NCI-H187 treated with DMSO at 0.1 percent for 48 hours (cell line): ENCODE results near the gene PPP3R1.
"Not testable (repeated sequence)": the region's sequence is repeated elsewhere in the genome, so short reads cannot be mapped to it uniquely, and the experiment has no call there.

ENCODE experiments used
- DNase-seq: peaks from one replicate; lab custom pipeline; 2025; lab: John Stamatoyannopoulos, UW

The PPP3R1 gene

GRCh38 chr2:68187329-68187728, 65.0 kb downstream of the PPP3R1 start:
- DNase-seq, result no peak

DNA sequence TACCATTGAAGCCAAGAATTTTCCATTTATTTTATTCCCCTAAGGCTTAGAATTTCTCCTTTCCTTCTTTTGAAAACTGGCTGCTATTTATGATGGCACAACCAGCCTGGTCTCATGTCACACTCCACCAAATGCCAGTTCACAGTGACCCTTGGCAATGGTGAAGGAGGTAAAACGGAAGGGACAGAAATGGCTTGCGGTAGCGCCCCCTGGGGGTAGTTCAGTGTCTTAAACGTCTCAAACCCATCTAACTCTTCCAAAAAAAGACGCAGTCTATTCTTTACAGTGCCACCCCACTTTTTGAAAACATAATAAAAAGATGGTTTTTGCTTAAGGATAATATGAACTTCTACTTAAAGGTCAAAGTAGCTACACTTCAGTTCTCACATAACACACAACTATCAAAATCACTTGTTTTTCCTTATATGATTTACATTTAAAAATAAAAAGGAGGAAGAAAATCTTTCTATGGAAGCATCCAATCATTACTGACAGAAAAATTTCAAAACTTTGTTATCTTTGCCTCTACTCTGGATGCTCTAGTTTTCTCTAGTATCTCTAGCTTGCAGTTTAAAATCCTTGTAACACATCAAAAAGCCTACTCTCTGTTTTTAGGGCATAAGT, 66.7 kb downstream of the PPP3R1 start:
- no peak for DNase-seq

GRCh38 chr2:68182902-68183301, 69.4 kb downstream of the PPP3R1 start:
- no peak for DNase-seq

GRCh38 chr2:68178954-68179627, 73.2 kb downstream of the PPP3R1 start:
- no peak for DNase-seq

DNA sequence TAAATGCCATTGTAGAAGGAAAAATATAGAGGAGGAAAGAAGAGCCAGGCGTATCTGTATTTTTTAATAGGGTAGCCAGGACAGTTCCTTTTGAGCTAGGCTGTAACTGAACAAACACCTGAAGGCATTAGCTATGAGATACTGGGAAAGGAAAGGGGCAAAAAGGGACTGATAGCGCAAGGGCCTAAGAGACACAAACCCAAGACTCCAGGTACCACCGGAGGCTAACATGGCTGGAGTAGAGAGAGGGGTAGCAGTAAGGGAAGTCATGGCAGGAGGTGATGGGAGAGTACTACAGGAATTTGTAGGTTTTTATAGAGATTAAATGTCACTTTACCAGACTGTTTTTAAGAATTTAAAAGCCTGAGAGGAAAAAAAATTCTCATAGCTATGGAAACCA, 73.9 kb downstream of the PPP3R1 start:
- no peak for DNase-seq

- no peak for DNase-seq
Measured at GRCh38 chr2:68177541-68177940, 74.8 kb downstream of the PPP3R1 start.

GRCh38 chr2:68176657-68177056, 75.7 kb downstream of the PPP3R1 start:
- DNase-seq, result no peak

DNA sequence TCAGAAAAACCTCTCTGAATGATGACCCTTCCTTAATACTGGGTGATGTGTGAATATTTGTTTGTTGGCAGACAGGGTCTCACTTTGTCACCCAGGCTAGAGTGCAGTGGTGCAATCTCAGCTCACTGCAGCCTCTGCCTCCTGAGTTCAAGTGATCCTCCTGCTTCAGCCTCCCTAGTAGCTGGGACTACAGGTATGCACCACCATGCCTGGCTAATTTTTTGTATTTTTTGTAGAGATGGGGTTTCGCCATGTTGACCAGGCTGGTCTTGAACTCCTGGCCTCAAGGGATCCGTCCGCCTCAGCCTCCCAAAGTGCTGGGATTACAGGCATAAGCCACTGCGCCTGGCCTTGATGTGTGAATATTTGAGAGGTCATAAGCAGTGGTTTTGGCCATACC, 77.1 kb downstream of the PPP3R1 start:
- not testable (repeated sequence) for DNase-seq

DNA sequence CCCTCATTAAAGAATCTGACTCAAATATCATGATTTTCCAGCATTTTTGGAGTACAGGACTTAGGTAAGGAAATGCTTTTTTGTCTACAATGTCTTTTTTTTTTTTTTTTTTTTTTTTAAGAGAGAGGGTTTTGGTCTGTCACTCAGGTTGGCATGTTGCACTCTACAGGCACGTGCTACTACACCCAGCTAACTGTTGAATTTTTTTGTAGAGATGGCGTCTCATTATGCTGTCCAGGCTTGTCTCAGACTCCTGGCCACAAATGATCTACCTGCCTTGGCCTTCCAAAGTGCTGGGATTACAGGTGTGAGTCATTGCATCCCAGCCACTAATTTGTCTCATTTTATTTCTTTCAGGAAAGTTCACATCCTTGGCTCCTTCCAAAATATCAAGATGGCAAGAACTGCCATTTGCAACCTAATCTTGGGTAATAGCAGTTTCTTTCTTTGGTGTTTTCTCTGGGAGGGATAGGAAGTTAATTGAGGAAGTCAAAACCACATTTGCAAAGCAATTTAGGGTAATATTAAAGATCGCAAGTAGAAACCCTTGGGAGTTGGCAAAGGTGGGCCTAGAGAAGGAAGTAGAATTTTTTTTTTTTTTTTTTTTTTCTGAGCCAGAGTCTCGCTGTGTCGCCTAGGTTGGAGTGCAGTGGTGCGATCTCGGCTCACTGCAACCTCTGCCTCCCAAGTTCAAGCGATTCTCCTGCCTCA, 79.2 kb downstream of the PPP3R1 start:
- DNase-seq, result no peak

- DNase-seq, result no peak
Measured at GRCh38 chr2:68172521-68172920, 79.8 kb downstream of the PPP3R1 start.

DNA sequence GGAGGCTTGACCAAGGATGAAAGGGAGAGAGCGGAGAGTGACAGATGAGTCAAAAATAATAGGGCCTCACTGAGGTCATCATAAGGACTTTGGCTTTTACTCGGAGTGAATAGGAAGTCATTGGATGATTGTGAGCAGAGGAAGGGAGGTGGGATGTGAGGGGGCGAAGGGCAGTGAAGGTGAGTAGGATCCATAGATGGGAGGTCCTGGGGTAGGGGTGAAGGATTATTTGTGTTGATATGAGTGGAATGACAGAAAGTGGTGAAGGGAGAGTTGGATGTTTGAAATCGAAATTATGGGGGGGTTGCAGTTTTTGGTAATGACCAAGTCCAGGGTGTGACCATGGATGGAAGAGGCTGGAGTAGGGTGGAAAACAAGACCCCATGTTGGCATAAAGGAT, 80.6 kb downstream of the PPP3R1 start:
- DNase-seq, result no peak

- no peak for DNase-seq
Measured at GRCh38 chr2:68171146-68171545, 81.2 kb downstream of the PPP3R1 start.

DNA sequence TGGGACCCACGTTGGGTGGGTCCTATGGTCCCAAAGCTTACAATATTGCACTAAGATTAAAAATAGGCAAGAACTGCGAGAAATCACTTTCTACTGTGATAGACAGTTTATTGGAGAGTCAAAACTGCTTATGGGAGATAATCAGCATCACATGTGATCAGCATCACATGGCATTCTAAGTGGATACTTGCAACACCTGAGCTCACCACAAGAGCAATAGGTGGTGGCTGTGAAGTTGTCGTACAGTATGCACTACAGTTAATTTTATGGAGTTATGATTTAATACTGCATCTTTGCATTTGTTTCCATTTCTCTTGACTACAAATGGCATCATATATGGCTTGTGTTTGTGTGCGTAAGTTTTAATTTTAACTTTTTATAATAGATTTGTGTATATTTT, 83.0 kb downstream of the PPP3R1 start:
- no peak for DNase-seq

DNA sequence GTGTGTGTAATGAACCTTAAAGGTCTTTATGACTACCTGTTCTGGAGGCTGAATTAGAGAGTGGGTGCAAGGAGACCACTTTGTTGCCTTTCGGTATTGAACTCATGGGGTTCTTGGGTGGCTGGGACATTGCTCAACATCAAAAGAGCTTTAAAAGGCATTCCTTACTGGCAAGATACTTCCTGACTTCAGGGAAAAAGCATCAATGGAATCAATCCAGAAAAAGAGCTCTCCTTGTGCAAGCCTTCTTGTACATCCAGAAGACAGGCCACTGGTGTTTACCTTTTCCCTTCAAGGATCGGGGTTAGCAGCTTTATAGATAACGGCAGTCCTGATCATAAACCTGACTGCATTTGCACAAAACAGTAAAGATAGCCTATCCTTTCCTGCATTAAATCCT, 85.1 kb downstream of the PPP3R1 start:
- no peak for DNase-seq

GRCh38 chr2:68163641-68164040, 88.7 kb downstream of the PPP3R1 start:
- no peak for DNase-seq

- no peak for DNase-seq
Measured at GRCh38 chr2:68158134-68158447, 94.2 kb downstream of the PPP3R1 start.

DNA sequence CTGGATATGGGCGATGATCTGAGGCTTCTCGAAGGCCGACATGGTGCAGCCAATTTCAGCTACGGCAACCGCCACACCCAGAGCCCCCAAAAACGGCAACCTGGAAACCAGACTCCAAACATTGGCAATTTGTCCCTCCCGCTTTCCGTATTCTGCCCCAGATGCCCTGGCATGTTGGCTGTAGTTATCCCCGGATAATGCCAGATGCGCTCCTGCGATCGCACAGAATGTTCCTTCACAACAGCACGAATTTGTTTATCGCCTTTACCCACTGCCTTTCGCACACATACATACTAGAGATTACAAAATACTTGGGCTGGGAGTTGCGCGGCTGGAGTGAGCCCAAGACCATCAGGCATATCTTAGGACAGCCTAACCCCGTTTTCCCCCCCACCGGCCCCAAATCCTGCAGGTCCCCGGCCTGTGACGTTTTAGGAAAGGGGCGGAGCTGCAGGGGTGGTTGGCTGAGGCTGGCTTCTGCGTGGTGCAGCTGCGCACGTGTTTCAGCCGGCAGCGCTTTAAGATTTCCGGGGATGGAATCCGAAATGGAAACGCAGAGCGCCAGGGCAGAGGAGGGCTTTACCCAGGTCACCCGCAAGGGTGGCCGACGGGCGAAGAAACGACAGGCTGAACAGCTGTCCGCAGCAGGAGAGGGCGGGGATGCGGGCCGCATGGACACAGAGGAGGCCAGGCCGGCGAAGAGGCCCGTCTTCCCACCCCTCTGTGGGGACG, 94.8 kb downstream of the PPP3R1 start, which contains the start of gene PNO1:
PNO1 (plus strand) TSS at position 487 of the 732 bp plus-strand sequence; CDS start at position 534, 47 bp downstream.
- DNase-seq, result peak; percentile 86

GRCh38 chr2:68157002-68157401, 95.3 kb downstream of the PPP3R1 start:
- no peak for DNase-seq

GRCh38 chr2:68156419-68156818, 95.9 kb downstream of the PPP3R1 start:
- no peak for DNase-seq

DNA sequence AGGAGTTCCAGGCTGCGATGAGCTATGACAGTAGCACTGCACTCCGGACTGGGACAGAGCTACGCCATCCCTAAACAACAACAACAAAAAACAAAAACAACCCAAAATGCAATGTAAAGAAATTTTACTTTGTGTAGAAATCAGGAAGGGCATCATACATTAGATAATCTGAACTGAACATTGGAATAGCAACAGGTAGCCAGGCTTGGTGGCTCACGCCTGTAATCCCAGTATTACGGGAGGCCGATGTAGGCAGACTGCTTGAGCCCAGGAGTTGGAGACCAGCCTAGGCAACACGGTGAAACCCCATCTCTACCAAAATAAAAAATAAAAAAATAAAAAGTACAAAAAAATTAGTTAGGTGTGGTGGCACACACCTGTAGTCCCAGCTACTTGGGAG, 96.7 kb downstream of the PPP3R1 start:
- DNase-seq, result no peak

GRCh38 chr2:68152681-68153347, 99.5 kb downstream of the PPP3R1 start:
- no peak for DNase-seq

DNA sequence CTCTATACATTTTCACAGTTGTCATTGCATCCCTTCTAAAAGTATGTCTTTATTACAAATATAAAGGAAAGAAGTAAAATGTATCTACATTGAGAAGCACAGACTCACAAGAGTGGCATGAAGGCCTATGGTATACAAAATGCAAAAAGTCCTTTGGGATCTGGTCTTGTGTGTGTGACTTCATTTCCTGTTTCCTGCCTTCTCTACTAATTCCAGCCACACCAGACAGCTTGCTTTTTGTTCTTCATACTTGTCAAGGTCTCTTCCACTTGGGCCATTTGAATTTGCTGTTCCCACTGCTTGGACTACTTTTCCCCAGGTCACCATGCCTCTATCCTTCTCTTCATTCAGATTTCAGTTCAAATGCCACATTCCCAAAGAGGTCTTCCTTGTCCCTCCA, 101.3 kb downstream of the PPP3R1 start:
- DNase-seq, result no peak
